H9 (cell line): ENCODE measurements around the gene BACH2. TPM values are rescaled to one million over a fixed set of nuclear protein-coding genes. Genes with fewer than 3 reads are reported as not detected.
"Not testable (repeated sequence)": the region's sequence is repeated elsewhere in the genome, so short reads cannot be mapped to it uniquely, and the experiment has no call there.

Experiments
- DNase-seq: peaks from one replicate; pipeline ENCODE4 v3.0.0-alpha.2; 2017
- H2AFZ ChIP-seq: one replicate; pipeline ENCODE4 v1.6.1; 2013; ENCODE audit warnings: mild to moderate bottlenecking, low read length, control low read depth, moderate library complexity
- H2AK5ac ChIP-seq: 2 replicates; pipeline ENCODE4 v1.6.1; 2013; ENCODE audit warnings: low read length, control low read depth, mixed read lengths; ENCODE audit not compliant: insufficient read length
- H2BK120ac ChIP-seq: one replicate; pipeline ENCODE4 v1.6.1; 2013; ENCODE audit warnings: low read depth, mild to moderate bottlenecking, low read length, control low read depth, inconsistent platforms; ENCODE audit not compliant: poor library complexity, severe bottlenecking
- H2BK12ac ChIP-seq: 2 replicates; pipeline ENCODE4 v1.6.1; 2013; ENCODE audit warnings: low read length, control low read depth, mixed read lengths, low read depth; ENCODE audit not compliant: insufficient read length
- H2BK15ac ChIP-seq: 2 replicates; pipeline ENCODE4 v1.6.1; 2013; ENCODE audit warnings: low read depth, low read length, control low read depth
- H2BK20ac ChIP-seq: one replicate; pipeline ENCODE4 v1.6.1; 2013; ENCODE audit warnings: low read depth, mild to moderate bottlenecking, low read length, control low read depth, inconsistent platforms; ENCODE audit not compliant: poor library complexity, severe bottlenecking
- H2BK5ac ChIP-seq: 2 replicates; pipeline ENCODE4 v1.6.1; 2013; ENCODE audit warnings: low read length, control low read depth, mixed read lengths; ENCODE audit not compliant: insufficient read length
- H3K14ac ChIP-seq: 2 replicates; pipeline ENCODE4 v1.6.1; 2013; ENCODE audit warnings: low read length, control low read depth; ENCODE audit not compliant: insufficient read depth
- H3K18ac ChIP-seq: 2 replicates; pipeline ENCODE4 v1.6.1; 2013; ENCODE audit warnings: low read depth, mild to moderate bottlenecking, mixed read lengths, low read length, control low read depth; ENCODE audit not compliant: insufficient read length
- H3K23ac ChIP-seq: 2 replicates; pipeline ENCODE4 v1.6.1; 2013; ENCODE audit warnings: low read length, control low read depth, mixed read lengths, low read depth; ENCODE audit not compliant: insufficient read length
- H3K23me2 ChIP-seq: 2 replicates; pipeline ENCODE4 v1.6.1; 2013; ENCODE audit warnings: low read depth, mild to moderate bottlenecking, mixed read lengths, low read length, control low read depth; ENCODE audit not compliant: insufficient read length, poor library complexity, severe bottlenecking
- H3K27ac ChIP-seq: 2 replicates; pipeline ENCODE4 v1.5.1; 2013; ENCODE audit warnings: low read length, control low read depth, mixed read lengths, low read depth; ENCODE audit not compliant: insufficient read length
- H3K27me3 ChIP-seq: 2 replicates; pipeline ENCODE4 v1.6.1; 2013; ENCODE audit warnings: low read length, control low read depth, inconsistent platforms; ENCODE audit not compliant: insufficient read depth
- H3K4ac ChIP-seq: 2 replicates; pipeline ENCODE4 v1.6.1; 2013; ENCODE audit warnings: low read depth, mild to moderate bottlenecking, control low read depth, inconsistent platforms, low read length, moderate library complexity
- H3K4me1 ChIP-seq: 2 replicates; pipeline ENCODE4 v1.6.1; 2013; ENCODE audit warnings: low read length, control low read depth, inconsistent platforms; ENCODE audit not compliant: insufficient read depth
- H3K4me2 ChIP-seq: 2 replicates; pipeline ENCODE4 v1.6.1; 2013; ENCODE audit warnings: low read length, control low read depth, mixed read lengths; ENCODE audit not compliant: insufficient read length, insufficient read depth
- H3K56ac ChIP-seq: 2 replicates; pipeline ENCODE4 v1.6.1; 2013; ENCODE audit warnings: low read depth, mild to moderate bottlenecking, mixed read lengths, low read length, control low read depth; ENCODE audit not compliant: insufficient read length
- H3K79me1 ChIP-seq: 2 replicates; pipeline ENCODE4 v1.6.1; 2013; ENCODE audit warnings: low read depth, mild to moderate bottlenecking, moderate library complexity, low read length, control low read depth, inconsistent platforms; ENCODE audit not compliant: insufficient read depth, poor library complexity, severe bottlenecking
- H3K79me2 ChIP-seq: 2 replicates; pipeline ENCODE4 v1.6.1; 2013; ENCODE audit warnings: low read length, control low read depth, inconsistent platforms; ENCODE audit not compliant: insufficient read depth
- H3K9ac ChIP-seq: 2 replicates; pipeline ENCODE4 v1.6.1; 2013; ENCODE audit warnings: low read length, control low read depth, mixed read lengths; ENCODE audit not compliant: insufficient read length; ENCODE audit errors: extremely low read depth
- H3K9me3 ChIP-seq: one replicate; pipeline ENCODE4 v1.6.1; 2013; ENCODE audit warnings: low read depth, low read length, inconsistent platforms; ENCODE audit not compliant: control insufficient read depth
- H3T11ph ChIP-seq: one replicate; pipeline ENCODE4 v1.6.1; 2013; ENCODE audit warnings: mild to moderate bottlenecking, low read length, control low read depth, inconsistent platforms
- H4K20me1 ChIP-seq: one replicate; pipeline ENCODE4 v1.6.1; 2013; ENCODE audit not compliant: control insufficient read depth, insufficient read length, insufficient read depth
- H4K5ac ChIP-seq: 2 replicates; pipeline ENCODE4 v1.6.1; 2013; ENCODE audit warnings: low read depth, mild to moderate bottlenecking, mixed read lengths, low read length, control low read depth; ENCODE audit not compliant: insufficient read length
- H4K8ac ChIP-seq: replicated peaks from 2 replicates; pipeline ENCODE4 v1.6.1; 2013; ENCODE audit warnings: low read length, control low read depth, mixed read lengths, low read depth; ENCODE audit not compliant: insufficient read length
- H4K91ac ChIP-seq: 2 replicates; pipeline ENCODE4 v1.6.1; 2013; ENCODE audit warnings: low read depth, mild to moderate bottlenecking, moderate library complexity, mixed read lengths, low read length, control low read depth; ENCODE audit not compliant: insufficient read length
- H3K27ac Mint-ChIP-seq, 3 experiments: 2 replicates in 2 of 3; 3 replicates in 1 of 3; pipeline ENCODE4 v1.8.0; 2020 to 2021; ENCODE audit warnings: mixed read lengths in 3 of 3, mild to moderate bottlenecking in 1 of 3, moderate library complexity in 1 of 3
- H3K27me3 Mint-ChIP-seq: 2 replicates; pipeline ENCODE4 v1.8.0; 2021; ENCODE audit warnings: low read depth, mild to moderate bottlenecking, moderate library complexity, mixed read lengths
- H3K36me3 Mint-ChIP-seq, 3 experiments: 2 replicates in 2 of 3; 3 replicates in 1 of 3; pipeline ENCODE4 v1.8.0; 2020 to 2021; ENCODE audit warnings: low read depth in 3 of 3, mixed read lengths in 3 of 3; ENCODE audit not compliant: insufficient read depth in 1 of 3
- H3K4me1 Mint-ChIP-seq, 2 experiments: 2 replicates each; pipeline ENCODE4 v1.8.0; 2020; ENCODE audit warnings: mixed read lengths in 2 of 2
- H3K4me3 Mint-ChIP-seq, 2 experiments: 2 replicates in 1 of 2; 3 replicates in 1 of 2; pipeline ENCODE4 v1.8.0; 2020 to 2021; ENCODE audit warnings: mild to moderate bottlenecking in 2 of 2, mixed read lengths in 2 of 2, moderate library complexity in 1 of 2
- H3K9me3 Mint-ChIP-seq, 2 experiments: 2 replicates in 1 of 2; 3 replicates in 1 of 2; pipeline ENCODE4 v1.8.0; 2020; ENCODE audit warnings: mild to moderate bottlenecking in 2 of 2, mixed read lengths in 2 of 2, moderate library complexity in 1 of 2
- CTCF ChIP-seq: fragments of 200-600 bp; sonication (generic); conservative IDR thresholded peaks from 3 replicates; pipeline ENCODE4 v1.8.0; 2021; ENCODE audit warnings: antibody characterized with exemption, mild to moderate bottlenecking
- whole genome bisulfite sequencing: extraction: QIAGEN DNeasy Blood & Tissue Kit; methylation state at CpG from one replicate; pipeline ENCODE4 v1.1.7; 2013; ENCODE audit warnings: missing lambda C conversion rate, low lambda C conversion rate, mixed read lengths; ENCODE audit not compliant: insufficient read length; ENCODE audit errors: extremely low coverage; 5-methylcytosine and 5-hydroxymethylcytosine counted together
- total RNA-seq: library from RNA; stranded (reverse); gene quantifications from 2 replicates; pipeline ENCODE4 v1.2.1, GENCODE V29; 2021

BACH2 gene
- total RNA-seq, 1 experiment from 2014 or later, result 2.0 TPM

- Histone ChIP-seq H2BK20ac (no peak overlapping the region), H3K27me3 (no peaks in the 10 kb centered on the region), H3T11ph (no peak overlapping the region), H3K27ac (no peak overlapping the region), H2BK12ac (no peak overlapping the region), H3K4ac (no peak overlapping the region), H3K79me2 (no peaks in the 10 kb centered on the region), H3K4me2 (no peak overlapping the region), H4K5ac (no peak overlapping the region), H3K14ac (no peak overlapping the region), H3K4me1 (no peaks in the 10 kb centered on the region; the same call in 1 of the 2 replicates), H3K23ac (no peak overlapping the region), H2BK120ac (no peak overlapping the region), H3K79me1 (no peaks in the 10 kb centered on the region), H3K23me2 (no peaks in the 10 kb centered on the region), H3K18ac (no peak overlapping the region), H3K56ac (no peak overlapping the region), H2BK5ac (no peak overlapping the region), H4K91ac (no peak overlapping the region), H2AK5ac (no peak overlapping the region), H3K9me3 (no peaks in the 10 kb centered on the region), H4K8ac (no peak overlapping the region), H2BK15ac (no peak overlapping the region), H2AFZ (no peak overlapping the region), H3K9ac (no peak overlapping the region), H4K20me1 (no peaks in the 10 kb centered on the region)
- H3K27ac Mint-ChIP-seq, result peak overlapping the region; percentile 78 to 79 (median 79); a peak in 4 of 7 replicates
- H3K9me3 Mint-ChIP-seq, result no peaks in the 10 kb centered on the region
- peaks cover 13 to 18% of the 10 kb centered on the region in 2 experiments for H3K4me1 Mint-ChIP-seq
- H3K27me3 Mint-ChIP-seq, result no peaks in the 10 kb centered on the region
- TF ChIP-seq CTCF, result no peak
- peak overlapping the region in 1 of 2 experiments; percentile 58; a peak in 1 of 5 replicates for H3K4me3 Mint-ChIP-seq
- no CpG with 5 or more reads among the region's 1 CpG for WGBS
- no peak for DNase-seq
- no peaks in the 10 kb centered on the region for H3K36me3 Mint-ChIP-seq
These were observed 385.8 kb downstream of the BACH2 start for GRCh38 chr6:89910902-89911240.

- H4K91ac ChIP-seq, H3K14ac ChIP-seq, H3K23me2 ChIP-seq, H4K20me1 ChIP-seq, H3K9me3 Mint-ChIP-seq, H3K27me3 Mint-ChIP-seq, H3K23ac ChIP-seq, H3K4me2 ChIP-seq, H3K27me3 ChIP-seq, H3K27ac ChIP-seq, H3K79me2 ChIP-seq, H3K18ac ChIP-seq, DNase-seq, H2BK12ac ChIP-seq, H2BK20ac ChIP-seq, H3K79me1 ChIP-seq, H2BK120ac ChIP-seq, H4K8ac ChIP-seq, H3K36me3 Mint-ChIP-seq, H2BK5ac ChIP-seq, H3K9me3 ChIP-seq, H3K4me1 ChIP-seq, H3K4me3 Mint-ChIP-seq, H3K4ac ChIP-seq, H2BK15ac ChIP-seq, H4K5ac ChIP-seq, H3K9ac ChIP-seq, H2AFZ ChIP-seq, H3K56ac ChIP-seq, H2AK5ac ChIP-seq: not testable (repeated sequence)
- peak overlapping the region; percentile 4 to 97 (median 27); a peak in 4 of 7 replicates for H3K27ac Mint-ChIP-seq
- peaks cover 13 to 18% of the 10 kb centered on the region in 2 experiments for H3K4me1 Mint-ChIP-seq
- peak overlapping the region; percentile 8 for H3T11ph ChIP-seq
- WGBS, result no CpG with 5 or more reads among the region's 10 CpGs
These were observed 386.4 kb downstream of the BACH2 start for GRCh38 chr6:89910001-89910901.
